HepG2 (cell line): Measurements from ENCODE around the gene ARL14EP. TPM values are rescaled to one million over a fixed set of nuclear protein-coding genes. Genes with fewer than 3 reads are reported as not detected.
A peak's percentile ranks its signal among the peaks of the same experiment; 100 is the strongest.

Experiments
- ATAD3A ChIP-seq: sonication (generic); formaldehyde crosslinking; IDR thresholded peaks from 2 replicates; pipeline ENCODE4 v1.4.0; 2020; ENCODE audit warnings: missing genetic modification reagents
- EED ChIP-seq: sonication (generic); formaldehyde crosslinking; IDR thresholded peaks from 2 replicates; pipeline ENCODE4 v1.5.0; 2020; ENCODE audit warnings: mild to moderate bottlenecking, missing genetic modification reagents
- ELF1 ChIP-seq: sonication (generic); formaldehyde crosslinking; IDR thresholded peaks from 2 replicates; pipeline ENCODE4 v1.4.0; 2020; ENCODE audit warnings: missing genetic modification reagents
- GTF3A ChIP-seq: sonication (generic); formaldehyde crosslinking; conservative IDR thresholded peaks from 2 replicates; pipeline ENCODE4 v1.4.0; 2020; ENCODE audit warnings: mild to moderate bottlenecking, missing genetic modification reagents
- JUNB ChIP-seq: sonication (generic); formaldehyde crosslinking; IDR thresholded peaks from 2 replicates; pipeline ENCODE4 v1.8.0; 2022; ENCODE audit warnings: missing genetic modification reagents, mild to moderate bottlenecking, borderline replicate concordance
- MED13 ChIP-seq: sonication (generic); formaldehyde crosslinking; IDR thresholded peaks from 2 replicates; pipeline ENCODE4 v1.5.0; 2020; ENCODE audit warnings: missing genetic modification reagents
- MXI1 ChIP-seq: IDR thresholded peaks from 3 replicates; pipeline ENCODE4 v1.6.1; 2012; ENCODE audit warnings: low read depth, low read length, inconsistent platforms, borderline replicate concordance
- SP1 ChIP-seq, 2 experiments: fragments of 450-650 bp in 1 of 2; sonication (generic) in 1 of 2; formaldehyde crosslinking in 1 of 2; IDR thresholded peaks; 2 replicates each; pipeline versions ENCODE4 v1.4.0 to v1.6.1; 2016 to 2020; ENCODE audit warnings: missing genetic modification reagents in 1 of 2
- STAG1 ChIP-seq: sonication (generic); formaldehyde crosslinking; IDR thresholded peaks from 2 replicates; pipeline ENCODE4 v1.4.0; 2020; ENCODE audit warnings: missing genetic modification reagents
- YEATS2 ChIP-seq: sonication (generic); formaldehyde crosslinking; IDR thresholded peaks from 2 replicates; pipeline ENCODE4 v1.4.0; 2020; ENCODE audit warnings: missing genetic modification reagents, borderline replicate concordance
- ZNF143 ChIP-seq: sonication (generic); formaldehyde crosslinking; IDR thresholded peaks from 2 replicates; pipeline ENCODE4 v1.4.0; 2020; ENCODE audit warnings: missing genetic modification reagents
- ZNF670 ChIP-seq: sonication (generic); formaldehyde crosslinking; IDR thresholded peaks from 2 replicates; pipeline ENCODE4 v1.8.0; 2022; ENCODE audit warnings: mild to moderate bottlenecking, missing genetic modification reagents, borderline replicate concordance
- polyA plus RNA-seq, 8 experiments: library from polyadenylated mRNA; depleted of rRNA in 3 of 8; stranded (reverse) in 7 of 8; unstranded in 1 of 8; fragments of >200 nt; fragmentation: Illumina TruSeq in 4 of 8; extraction: Trizol in 4 of 8; gene quantifications; 2 replicates each; pipeline versions ENCODE4 v1.2.1 to v1.2.3, GENCODE V29; 2011 to 2016; ENCODE audit warnings: low read depth in 4 of 8, missing spikeins in 1 of 8, mixed read lengths in 1 of 8; ENCODE audit not compliant: insufficient read depth in 1 of 8
- total RNA-seq, 5 experiments: library from RNA; depleted of rRNA; stranded (reverse); fragments of >200 nt; fragmentation: Illumina TruSeq; extraction: Trizol; gene quantifications; 2 replicates each; pipeline ENCODE4 v1.2.3, GENCODE V29; 2016; ENCODE audit warnings: low read depth in 1 of 5
- TF ChIP-seq, protein P1 (sequence below): sonication (generic); formaldehyde crosslinking; IDR thresholded peaks from 2 replicates; pipeline ENCODE4 v1.4.0; 2020; ENCODE audit warnings: missing genetic modification reagents, mild to moderate bottlenecking, borderline replicate concordance
- TF ChIP-seq, protein P2 (sequence below), 2 experiments: sonication (generic) in 1 of 2; formaldehyde crosslinking in 1 of 2; IDR thresholded peaks; 2 replicates each; pipeline versions ENCODE4 v1.4.0 to v1.6.1; 2018 to 2020; ENCODE audit warnings: missing genetic modification reagents in 2 of 2, borderline replicate concordance in 1 of 2, low read depth in 1 of 2, mild to moderate bottlenecking in 1 of 2, missing biosample characterization in 1 of 2
- TF ChIP-seq, protein P3 (sequence below): sonication (generic); formaldehyde crosslinking; IDR thresholded peaks from 2 replicates; pipeline ENCODE4 v1.4.0; 2020; ENCODE audit warnings: missing genetic modification reagents
- TF ChIP-seq, protein P4 (sequence below): IDR thresholded peaks from 2 replicates; pipeline ENCODE4 v1.6.1; 2016; ENCODE audit warnings: low read depth, borderline replicate concordance
- TF ChIP-seq, protein P5 (sequence below): sonication (generic); formaldehyde crosslinking; IDR thresholded peaks from 2 replicates; pipeline ENCODE4 v1.4.0; 2020; ENCODE audit warnings: missing genetic modification reagents, borderline replicate concordance

ARL14EP gene
- total and polyA plus RNA-seq, 2 of the 13 experiments (the other 11 are each of a cell fraction or from before 2014, with no cell fraction given) = 9.8 to 15.4 TPM

DNA sequence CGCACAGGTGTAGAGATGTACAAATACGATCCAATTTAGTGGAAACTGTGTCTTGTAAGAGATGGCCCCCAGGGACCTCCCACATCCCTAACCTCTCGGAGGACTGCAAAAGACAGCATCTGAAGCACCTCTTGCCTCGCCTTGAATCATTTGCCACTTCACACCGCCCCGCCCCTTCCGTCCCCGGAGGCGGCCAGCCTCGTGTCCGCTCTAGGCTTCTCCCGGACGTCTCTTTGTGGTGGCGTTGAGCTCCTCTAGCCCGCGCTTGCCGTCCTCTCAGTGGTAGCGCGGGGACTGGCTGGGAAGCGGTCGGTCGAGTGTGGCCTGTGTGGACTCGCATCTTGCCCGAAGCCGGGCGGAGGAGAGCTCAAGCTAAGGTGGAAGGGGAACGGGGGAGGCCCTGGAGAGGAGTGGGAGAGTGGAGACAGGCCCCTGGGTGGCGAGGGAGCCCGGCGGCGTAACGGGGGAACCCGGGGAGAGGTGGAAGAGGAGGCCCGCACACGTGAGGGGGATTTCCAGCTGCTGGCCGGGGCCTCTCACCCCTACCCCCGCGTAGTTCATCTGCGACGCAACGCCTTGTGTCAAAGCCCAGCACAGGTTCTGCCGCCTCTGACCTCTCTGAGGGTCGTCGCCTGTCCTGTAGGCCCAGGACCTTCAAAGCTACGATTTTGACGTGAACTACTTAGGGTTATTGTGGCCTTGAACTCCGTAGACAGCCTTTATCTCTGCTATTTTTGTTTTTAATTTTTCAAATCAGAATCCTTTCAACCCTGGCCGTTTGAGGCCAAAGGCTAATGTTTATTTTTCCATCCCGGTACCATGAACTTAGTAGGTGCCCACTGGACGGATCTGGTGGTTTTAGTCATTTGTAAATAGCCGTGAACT lies at the start of gene ARL14EP (continued):
- TF ChIP-seq, protein P1, sequence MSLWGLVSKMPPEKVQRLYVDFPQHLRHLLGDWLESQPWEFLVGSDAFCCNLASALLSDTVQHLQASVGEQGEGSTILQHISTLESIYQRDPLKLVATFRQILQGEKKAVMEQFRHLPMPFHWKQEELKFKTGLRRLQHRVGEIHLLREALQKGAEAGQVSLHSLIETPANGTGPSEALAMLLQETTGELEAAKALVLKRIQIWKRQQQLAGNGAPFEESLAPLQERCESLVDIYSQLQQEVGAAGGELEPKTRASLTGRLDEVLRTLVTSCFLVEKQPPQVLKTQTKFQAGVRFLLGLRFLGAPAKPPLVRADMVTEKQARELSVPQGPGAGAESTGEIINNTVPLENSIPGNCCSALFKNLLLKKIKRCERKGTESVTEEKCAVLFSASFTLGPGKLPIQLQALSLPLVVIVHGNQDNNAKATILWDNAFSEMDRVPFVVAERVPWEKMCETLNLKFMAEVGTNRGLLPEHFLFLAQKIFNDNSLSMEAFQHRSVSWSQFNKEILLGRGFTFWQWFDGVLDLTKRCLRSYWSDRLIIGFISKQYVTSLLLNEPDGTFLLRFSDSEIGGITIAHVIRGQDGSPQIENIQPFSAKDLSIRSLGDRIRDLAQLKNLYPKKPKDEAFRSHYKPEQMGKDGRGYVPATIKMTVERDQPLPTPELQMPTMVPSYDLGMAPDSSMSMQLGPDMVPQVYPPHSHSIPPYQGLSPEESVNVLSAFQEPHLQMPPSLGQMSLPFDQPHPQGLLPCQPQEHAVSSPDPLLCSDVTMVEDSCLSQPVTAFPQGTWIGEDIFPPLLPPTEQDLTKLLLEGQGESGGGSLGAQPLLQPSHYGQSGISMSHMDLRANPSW (CRISPR knock-in tag) = no peak
- TF ChIP-seq MED13 (CRISPR knock-in tag) (peak; percentile 61; the same call in 1 of the 2 replicates), YEATS2 (CRISPR knock-in tag) (peak; percentile 96), JUNB (CRISPR knock-in tag) (peak; percentile 65), GTF3A (CRISPR knock-in tag) (0 out of 2 replicates have a peak, but pooled peaks have one; percentile 74), STAG1 (CRISPR knock-in tag) (no peak), ELF1 (peak; percentile 89), SP1 (IDR thresholded peaks at IDR 0.05) (no peak), SP1 (CRISPR knock-in tag; IDR thresholded peaks at IDR 0.05) (peak; percentile 91), EED (CRISPR knock-in tag) (peak; percentile 87), ZNF143 (CRISPR knock-in tag) (peak; percentile 76), MXI1 (no peak; the same call in 2 of the 3 replicates), ATAD3A (no peak), ZNF670 (CRISPR knock-in tag) (0 out of 2 replicates have a peak, but pooled peaks have one; percentile 58)
- TF ChIP-seq, protein P2, sequence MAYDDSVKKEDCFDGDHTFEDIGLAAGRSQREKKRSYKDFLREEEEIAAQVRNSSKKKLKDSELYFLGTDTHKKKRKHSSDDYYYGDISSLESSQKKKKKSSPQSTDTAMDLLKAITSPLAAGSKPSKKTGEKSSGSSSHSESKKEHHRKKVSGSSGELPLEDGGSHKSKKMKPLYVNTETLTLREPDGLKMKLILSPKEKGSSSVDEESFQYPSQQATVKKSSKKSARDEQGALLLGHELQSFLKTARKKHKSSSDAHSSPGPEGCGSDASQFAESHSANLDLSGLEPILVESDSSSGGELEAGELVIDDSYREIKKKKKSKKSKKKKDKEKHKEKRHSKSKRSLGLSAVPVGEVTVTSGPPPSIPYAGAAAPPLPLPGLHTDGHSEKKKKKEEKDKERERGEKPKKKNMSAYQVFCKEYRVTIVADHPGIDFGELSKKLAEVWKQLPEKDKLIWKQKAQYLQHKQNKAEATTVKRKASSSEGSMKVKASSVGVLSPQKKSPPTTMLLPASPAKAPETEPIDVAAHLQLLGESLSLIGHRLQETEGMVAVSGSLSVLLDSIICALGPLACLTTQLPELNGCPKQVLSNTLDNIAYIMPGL (CRISPR knock-in tag; IDR thresholded peaks at IDR 0.05; ENCODE audit: borderline replicate concordance in 1 of 2, low read depth in 1 of 2) = peak; percentile 82 to 91; a peak in 3 of 4 replicates
- TF ChIP-seq, protein P3, sequence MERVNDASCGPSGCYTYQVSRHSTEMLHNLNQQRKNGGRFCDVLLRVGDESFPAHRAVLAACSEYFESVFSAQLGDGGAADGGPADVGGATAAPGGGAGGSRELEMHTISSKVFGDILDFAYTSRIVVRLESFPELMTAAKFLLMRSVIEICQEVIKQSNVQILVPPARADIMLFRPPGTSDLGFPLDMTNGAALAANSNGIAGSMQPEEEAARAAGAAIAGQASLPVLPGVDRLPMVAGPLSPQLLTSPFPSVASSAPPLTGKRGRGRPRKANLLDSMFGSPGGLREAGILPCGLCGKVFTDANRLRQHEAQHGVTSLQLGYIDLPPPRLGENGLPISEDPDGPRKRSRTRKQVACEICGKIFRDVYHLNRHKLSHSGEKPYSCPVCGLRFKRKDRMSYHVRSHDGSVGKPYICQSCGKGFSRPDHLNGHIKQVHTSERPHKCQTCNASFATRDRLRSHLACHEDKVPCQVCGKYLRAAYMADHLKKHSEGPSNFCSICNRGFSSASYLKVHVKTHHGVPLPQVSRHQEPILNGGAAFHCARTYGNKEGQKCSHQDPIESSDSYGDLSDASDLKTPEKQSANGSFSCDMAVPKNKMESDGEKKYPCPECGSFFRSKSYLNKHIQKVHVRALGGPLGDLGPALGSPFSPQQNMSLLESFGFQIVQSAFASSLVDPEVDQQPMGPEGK (CRISPR knock-in tag) = peak; percentile 53; the same call in 1 of the 2 replicates
- TF ChIP-seq, protein P4, sequence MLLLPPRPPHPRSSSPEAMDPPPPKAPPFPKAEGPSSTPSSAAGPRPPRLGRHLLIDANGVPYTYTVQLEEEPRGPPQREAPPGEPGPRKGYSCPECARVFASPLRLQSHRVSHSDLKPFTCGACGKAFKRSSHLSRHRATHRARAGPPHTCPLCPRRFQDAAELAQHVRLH = peak; percentile 88
- TF ChIP-seq, protein P5, sequence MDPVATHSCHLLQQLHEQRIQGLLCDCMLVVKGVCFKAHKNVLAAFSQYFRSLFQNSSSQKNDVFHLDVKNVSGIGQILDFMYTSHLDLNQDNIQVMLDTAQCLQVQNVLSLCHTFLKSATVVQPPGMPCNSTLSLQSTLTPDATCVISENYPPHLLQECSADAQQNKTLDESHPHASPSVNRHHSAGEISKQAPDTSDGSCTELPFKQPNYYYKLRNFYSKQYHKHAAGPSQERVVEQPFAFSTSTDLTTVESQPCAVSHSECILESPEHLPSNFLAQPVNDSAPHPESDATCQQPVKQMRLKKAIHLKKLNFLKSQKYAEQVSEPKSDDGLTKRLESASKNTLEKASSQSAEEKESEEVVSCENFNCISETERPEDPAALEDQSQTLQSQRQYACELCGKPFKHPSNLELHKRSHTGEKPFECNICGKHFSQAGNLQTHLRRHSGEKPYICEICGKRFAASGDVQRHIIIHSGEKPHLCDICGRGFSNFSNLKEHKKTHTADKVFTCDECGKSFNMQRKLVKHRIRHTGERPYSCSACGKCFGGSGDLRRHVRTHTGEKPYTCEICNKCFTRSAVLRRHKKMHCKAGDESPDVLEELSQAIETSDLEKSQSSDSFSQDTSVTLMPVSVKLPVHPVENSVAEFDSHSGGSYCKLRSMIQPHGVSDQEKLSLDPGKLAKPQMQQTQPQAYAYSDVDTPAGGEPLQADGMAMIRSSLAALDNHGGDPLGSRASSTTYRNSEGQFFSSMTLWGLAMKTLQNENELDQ = no peak
